ENCODE data around the gene CTTN. TPM values are rescaled to one million over a fixed set of nuclear protein-coding genes. Genes with fewer than 3 reads are reported as not detected.

The CTTN gene
- total RNA-seq, 5 donors from 2014 or later (not counting 1 experiment from before 2014, with no cell fraction given), result 0.44 to 3.6 (median 2.3) TPM

GRCh38 chr11:70477609-70478008 lies 79.3 kb downstream of the CTTN start:
- Mint-ChIP-seq H3K27me3 (peaks cover 3 to 4% of the 10 kb centered on the region in 2 donors), H3K36me3 (no peaks in the 10 kb centered on the region), H3K27ac (no peak overlapping the region), H3K4me3 (no peak overlapping the region), H3K9me3 (no peaks in the 10 kb centered on the region), H3K4me1 (no peaks in the 10 kb centered on the region)
- H3K27ac ChIP-seq (ENCODE audit: low read length), result no peak overlapping the region
- H3K4me3 ChIP-seq (ENCODE audit: control insufficient read depth in 1 of 2, extremely low read depth in 1 of 2, low read length in 1 of 2), result no peak overlapping the region
- DNase-seq (no peak), ATAC-seq (replicated peaks in 1 of 4) (no peak)
- POLR2A ChIA-PET, result no interaction called here
- no peaks in the 10 kb centered on the region for H3K4me1 ChIP-seq (ENCODE audit: control insufficient read depth in 1 of 2, extremely low read depth in 1 of 2, insufficient read depth in 2 of 2, low read length in 2 of 2)
- CTCF ChIA-PET, result no interaction called here
- H3K9me3 ChIP-seq, result no peaks in the 10 kb centered on the region
- H3K27me3 ChIP-seq (replicated peaks in 1 of 2; ENCODE audit: control insufficient read depth in 2 of 2, extremely low read depth in 1 of 2, insufficient read depth in 2 of 2, low read length in 1 of 2), result peaks cover 0 to 8% of the 10 kb centered on the region in 2 experiments
- WGBS (ENCODE audit: insufficient coverage), result 71% methylated on average over 6 of the region's 10 CpGs
- no peaks in the 10 kb centered on the region for H3K36me3 ChIP-seq (ENCODE audit: control insufficient read depth in 2 of 2, extremely low read depth in 1 of 2, insufficient read depth in 1 of 2, low read length in 1 of 2)

GRCh38 chr11:70478166-70478890 lies 80.0 kb downstream of the CTTN start:
- POLR2A ChIA-PET, result no interaction called here

GRCh38 chr11:70480711-70481110 lies 82.4 kb downstream of the CTTN start:
- no peak overlapping the region for H3K27ac ChIP-seq (ENCODE audit: low read length)
- H3K4me3 Mint-ChIP-seq, result no peak overlapping the region
- H3K36me3 ChIP-seq (ENCODE audit: control insufficient read depth in 2 of 2, extremely low read depth in 1 of 2, insufficient read depth in 1 of 2, low read length in 1 of 2), result no peaks in the 10 kb centered on the region
- ChIA-PET POLR2A (no interaction called here), CTCF (no interaction called here)
- H3K27me3 ChIP-seq (replicated peaks in 1 of 2; ENCODE audit: control insufficient read depth in 2 of 2, extremely low read depth in 1 of 2, insufficient read depth in 2 of 2, low read length in 1 of 2), result peaks cover 0 to 7% of the 10 kb centered on the region in 2 experiments
- 57% methylated on average over 3 of the region's 3 CpGs for WGBS (ENCODE audit: insufficient coverage)
- H3K27ac Mint-ChIP-seq, result no peak overlapping the region
- no peak for ATAC-seq (replicated peaks in 1 of 4)
- no peaks in the 10 kb centered on the region for H3K4me1 Mint-ChIP-seq
- no peak overlapping the region for H3K4me3 ChIP-seq (ENCODE audit: control insufficient read depth in 1 of 2, extremely low read depth in 1 of 2, low read length in 1 of 2)
- no peaks in the 10 kb centered on the region for H3K4me1 ChIP-seq (ENCODE audit: control insufficient read depth in 1 of 2, extremely low read depth in 1 of 2, insufficient read depth in 2 of 2, low read length in 2 of 2)
- no peaks in the 10 kb centered on the region for H3K9me3 Mint-ChIP-seq
- no peaks in the 10 kb centered on the region for H3K27me3 Mint-ChIP-seq
- H3K9me3 ChIP-seq, result no peaks in the 10 kb centered on the region
- H3K36me3 Mint-ChIP-seq, result no peaks in the 10 kb centered on the region
- no peak for DNase-seq

More at GRCh38 chr11:70478166-70478890, 80.0 kb downstream of the CTTN start:
- no peak overlapping the region for H3K27ac ChIP-seq (ENCODE audit: low read length)
- H3K4me1 ChIP-seq (ENCODE audit: control insufficient read depth in 1 of 2, extremely low read depth in 1 of 2, insufficient read depth in 2 of 2, low read length in 2 of 2), result no peaks in the 10 kb centered on the region
- 100% methylated on average over 5 of the region's 11 CpGs for WGBS (ENCODE audit: insufficient coverage)
- no peaks in the 10 kb centered on the region for H3K9me3 ChIP-seq
- Mint-ChIP-seq H3K27me3 (no peaks in the 10 kb centered on the region), H3K9me3 (no peaks in the 10 kb centered on the region), H3K4me3 (no peak overlapping the region), H3K27ac (no peak overlapping the region), H3K4me1 (no peaks in the 10 kb centered on the region), H3K36me3 (no peaks in the 10 kb centered on the region)
- ATAC-seq (replicated peaks in 1 of 4) (no peak), DNase-seq (no peak)
- CTCF ChIA-PET, result no interaction called here
- H3K4me3 ChIP-seq (ENCODE audit: control insufficient read depth in 1 of 2, extremely low read depth in 1 of 2, low read length in 1 of 2), result no peak overlapping the region
- H3K27me3 ChIP-seq (replicated peaks in 1 of 2; ENCODE audit: control insufficient read depth in 2 of 2, extremely low read depth in 1 of 2, insufficient read depth in 2 of 2, low read length in 1 of 2), result peaks cover 0 to 12% of the 10 kb centered on the region in 2 experiments
- H3K36me3 ChIP-seq (ENCODE audit: control insufficient read depth in 2 of 2, extremely low read depth in 1 of 2, insufficient read depth in 1 of 2, low read length in 1 of 2), result no peaks in the 10 kb centered on the region

- H3K4me3 Mint-ChIP-seq, result no peak overlapping the region
- H3K4me1 Mint-ChIP-seq, result no peaks in the 10 kb centered on the region
- no peaks in the 10 kb centered on the region for H3K36me3 ChIP-seq (ENCODE audit: control insufficient read depth in 2 of 2, extremely low read depth in 1 of 2, insufficient read depth in 1 of 2, low read length in 1 of 2)
- no peaks in the 10 kb centered on the region for H3K9me3 ChIP-seq
- no peak for DNase-seq
- no peak overlapping the region for H3K4me3 ChIP-seq (ENCODE audit: control insufficient read depth in 1 of 2, extremely low read depth in 1 of 2, low read length in 1 of 2)
- no peak for ATAC-seq (replicated peaks in 1 of 4)
- WGBS (ENCODE audit: insufficient coverage), result 80% methylated on average over 16 of the region's 21 CpGs
- no peaks in the 10 kb centered on the region for H3K4me1 ChIP-seq (ENCODE audit: control insufficient read depth in 1 of 2, extremely low read depth in 1 of 2, insufficient read depth in 2 of 2, low read length in 2 of 2)
- no peaks in the 10 kb centered on the region for H3K27me3 Mint-ChIP-seq
- no peak overlapping the region for H3K27ac Mint-ChIP-seq
- H3K27ac ChIP-seq (ENCODE audit: low read length), result no peak overlapping the region
- peaks cover 0 to 7% of the 10 kb centered on the region in 2 experiments for H3K27me3 ChIP-seq (replicated peaks in 1 of 2; ENCODE audit: control insufficient read depth in 2 of 2, extremely low read depth in 1 of 2, insufficient read depth in 2 of 2, low read length in 1 of 2)
- no peaks in the 10 kb centered on the region for H3K9me3 Mint-ChIP-seq
- CTCF ChIA-PET, result no interaction called here
- POLR2A ChIA-PET, result no interaction called here
- no peaks in the 10 kb centered on the region for H3K36me3 Mint-ChIP-seq
These were observed 83.5 kb downstream of the CTTN start for GRCh38 chr11:70481625-70482528.

GRCh38 chr11:70482529-70482917 lies 84.2 kb downstream of the CTTN start:
- no peak overlapping the region for H3K27ac ChIP-seq (ENCODE audit: low read length)
- H3K36me3 Mint-ChIP-seq, result no peaks in the 10 kb centered on the region
- no peaks in the 10 kb centered on the region for H3K4me1 Mint-ChIP-seq
- no peaks in the 10 kb centered on the region for H3K9me3 Mint-ChIP-seq
- H3K27me3 Mint-ChIP-seq, result peaks cover 0 to 1% of the 10 kb centered on the region in 2 donors
- WGBS (ENCODE audit: insufficient coverage), result 86% methylated on average over 11 of the region's 12 CpGs
- no peaks in the 10 kb centered on the region for H3K4me1 ChIP-seq (ENCODE audit: control insufficient read depth in 1 of 2, extremely low read depth in 1 of 2, insufficient read depth in 2 of 2, low read length in 2 of 2)
- no peak overlapping the region for H3K4me3 Mint-ChIP-seq
- H3K4me3 ChIP-seq (ENCODE audit: control insufficient read depth in 1 of 2, extremely low read depth in 1 of 2, low read length in 1 of 2), result no peak overlapping the region
- CTCF ChIA-PET, result no interaction called here
- ATAC-seq (replicated peaks in 1 of 4) (no peak), DNase-seq (no peak)
- peaks cover 0 to 11% of the 10 kb centered on the region in 2 experiments for H3K27me3 ChIP-seq (replicated peaks in 1 of 2; ENCODE audit: control insufficient read depth in 2 of 2, extremely low read depth in 1 of 2, insufficient read depth in 2 of 2, low read length in 1 of 2)
- no peaks in the 10 kb centered on the region for H3K9me3 ChIP-seq
- H3K27ac Mint-ChIP-seq, result no peak overlapping the region
- H3K36me3 ChIP-seq (ENCODE audit: control insufficient read depth in 2 of 2, extremely low read depth in 1 of 2, insufficient read depth in 1 of 2, low read length in 1 of 2), result no peaks in the 10 kb centered on the region
- POLR2A ChIA-PET, result no interaction called here

- ChIA-PET CTCF (interaction anchor here in 1 of 2 donors (0.6 kb wide), 1 partner anchor 21 kb away, joined by 6 read pairs; no protein-coding TSS in a partner anchor), POLR2A (no interaction called here)
- H3K36me3 Mint-ChIP-seq, result no peaks in the 10 kb centered on the region
- WGBS (ENCODE audit: insufficient coverage), result 100% methylated on average over 2 of the region's 9 CpGs
- H3K36me3 ChIP-seq (ENCODE audit: control insufficient read depth in 2 of 2, extremely low read depth in 1 of 2, insufficient read depth in 1 of 2, low read length in 1 of 2), result no peaks in the 10 kb centered on the region
- H3K27ac ChIP-seq (ENCODE audit: low read length), result no peak overlapping the region
- H3K4me1 ChIP-seq (ENCODE audit: control insufficient read depth in 1 of 2, extremely low read depth in 1 of 2, insufficient read depth in 2 of 2, low read length in 2 of 2), result no peaks in the 10 kb centered on the region
- no peak overlapping the region for H3K27ac Mint-ChIP-seq
- H3K4me3 ChIP-seq (ENCODE audit: control insufficient read depth in 1 of 2, extremely low read depth in 1 of 2, low read length in 1 of 2), result no peak overlapping the region
- H3K9me3 ChIP-seq, result no peaks in the 10 kb centered on the region
- H3K27me3 Mint-ChIP-seq, result peaks cover 0 to 4% of the 10 kb centered on the region in 2 donors
- H3K27me3 ChIP-seq (replicated peaks in 1 of 2; ENCODE audit: control insufficient read depth in 2 of 2, extremely low read depth in 1 of 2, insufficient read depth in 2 of 2, low read length in 1 of 2), result peaks cover 0 to 15% of the 10 kb centered on the region in 2 experiments
- ATAC-seq (replicated peaks in 1 of 4) (no peak), DNase-seq (no peak)
- no peaks in the 10 kb centered on the region for H3K9me3 Mint-ChIP-seq
- H3K4me1 Mint-ChIP-seq, result no peaks in the 10 kb centered on the region
- H3K4me3 Mint-ChIP-seq, result no peak overlapping the region
These were observed 84.9 kb downstream of the CTTN start for GRCh38 chr11:70483077-70483861.
